ENCODE results near the gene GPR132.
"Not testable (repeated sequence)": the region's sequence is repeated elsewhere in the genome, so short reads cannot be mapped to it uniquely, and the experiment has no call there.

GPR132 gene

GRCh38 chr14:105059035-105059924, 6.0 kb downstream of the GPR132 start:
- DNase-seq: no peak

- DNase-seq: no peak
Measured at GRCh38 chr14:105058521-105059034, 6.7 kb downstream of the GPR132 start.

DNA sequence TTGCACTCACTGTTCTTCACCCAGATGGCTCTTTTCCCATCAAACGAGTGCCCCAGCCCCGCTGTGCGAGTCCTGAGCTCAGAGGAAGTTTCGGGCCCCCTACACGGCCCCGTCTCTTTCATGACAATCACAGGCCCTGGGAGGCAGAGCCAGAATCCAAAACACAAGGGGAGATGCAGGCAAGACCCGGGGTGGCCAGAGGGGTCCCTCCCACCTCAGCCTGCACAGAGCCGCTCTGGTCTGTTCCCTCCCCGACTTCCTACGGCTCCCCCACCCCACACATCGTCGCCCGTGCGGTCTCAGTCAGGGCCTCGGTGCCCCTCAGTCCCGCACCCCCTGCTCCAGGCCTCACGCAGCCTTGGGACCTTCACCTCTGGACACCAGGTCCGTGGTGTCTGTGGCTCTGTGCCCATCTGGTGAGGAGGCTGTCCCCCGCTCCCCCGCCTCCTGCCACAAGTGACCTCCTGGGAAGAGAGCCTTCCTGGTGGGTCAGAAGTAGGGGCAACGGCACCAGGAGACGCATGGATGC, 8.9 kb downstream of the GPR132 start:
- no peak for DNase-seq

DNA sequence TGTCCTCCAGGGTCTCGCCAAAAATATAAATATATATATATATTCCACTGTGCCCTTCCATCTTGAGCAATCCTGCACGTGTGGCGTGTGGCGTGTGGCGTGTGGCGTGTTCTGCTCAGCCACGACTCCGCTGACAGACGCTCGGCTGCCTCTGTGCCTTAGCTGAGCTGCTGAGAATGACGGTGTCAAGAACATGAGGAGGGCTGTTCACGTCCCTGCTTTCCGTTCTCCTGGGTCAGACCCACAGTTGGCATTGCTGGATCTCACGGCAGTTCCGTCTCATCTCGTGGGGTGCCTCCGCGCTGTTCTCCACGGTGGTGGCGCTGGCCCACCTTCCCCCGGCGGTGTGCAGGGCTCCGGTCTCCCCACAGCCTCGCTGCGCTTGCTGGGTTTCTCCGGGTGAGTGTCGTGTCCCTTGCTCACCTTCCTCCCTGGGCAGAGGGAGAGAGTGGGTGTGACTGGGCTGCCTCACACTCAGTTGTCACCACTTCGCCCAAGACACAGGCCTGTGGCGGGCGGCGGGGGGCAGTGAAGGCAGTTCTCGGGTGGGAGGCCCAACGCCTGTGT, 9.4 kb downstream of the GPR132 start:
- no peak for DNase-seq

GRCh38 chr14:105055334-105055733, 9.9 kb downstream of the GPR132 start:
- DNase-seq: no peak

DNA sequence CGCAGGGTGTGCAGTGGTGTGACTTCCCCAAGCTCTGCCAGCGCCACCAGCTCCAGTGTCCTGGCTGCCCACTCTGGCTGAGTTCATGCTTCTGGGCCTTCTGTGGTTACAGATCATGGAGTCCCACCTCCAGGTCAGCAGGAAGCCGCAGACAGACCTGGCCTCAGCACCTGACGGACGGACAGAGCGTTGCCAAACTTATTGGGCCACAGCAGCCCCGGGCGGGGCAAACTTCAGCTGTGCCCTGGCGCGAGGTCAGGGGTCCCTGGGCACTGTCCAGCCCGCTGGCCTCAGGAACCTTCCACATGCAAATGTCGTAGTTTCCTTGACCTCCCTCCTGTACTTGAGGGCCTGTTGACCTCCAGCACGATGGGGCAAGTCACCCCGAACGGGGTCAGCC, 11.2 kb downstream of the GPR132 start:
- no peak for DNase-seq

- DNase-seq: no peak
Measured at GRCh38 chr14:105053421-105053820, 11.8 kb downstream of the GPR132 start.

DNA sequence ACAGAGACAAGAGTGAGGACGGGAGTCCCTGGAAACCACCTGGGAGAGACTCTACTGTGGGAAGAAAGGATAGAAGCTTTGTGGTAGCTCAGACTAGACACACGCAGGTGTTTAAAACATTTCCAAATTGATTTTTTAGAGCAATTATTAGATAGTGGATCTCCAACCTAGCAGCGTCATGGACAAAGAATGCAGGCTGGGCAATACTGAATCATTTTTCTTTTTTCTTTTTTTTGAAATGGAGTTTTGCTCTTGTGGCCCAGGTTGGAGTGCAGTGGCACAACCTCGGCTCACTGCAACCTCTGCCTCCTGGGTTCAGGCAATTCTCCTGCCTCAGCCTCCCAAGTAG, 13.1 kb downstream of the GPR132 start:
- DNase-seq: no peak

DNA sequence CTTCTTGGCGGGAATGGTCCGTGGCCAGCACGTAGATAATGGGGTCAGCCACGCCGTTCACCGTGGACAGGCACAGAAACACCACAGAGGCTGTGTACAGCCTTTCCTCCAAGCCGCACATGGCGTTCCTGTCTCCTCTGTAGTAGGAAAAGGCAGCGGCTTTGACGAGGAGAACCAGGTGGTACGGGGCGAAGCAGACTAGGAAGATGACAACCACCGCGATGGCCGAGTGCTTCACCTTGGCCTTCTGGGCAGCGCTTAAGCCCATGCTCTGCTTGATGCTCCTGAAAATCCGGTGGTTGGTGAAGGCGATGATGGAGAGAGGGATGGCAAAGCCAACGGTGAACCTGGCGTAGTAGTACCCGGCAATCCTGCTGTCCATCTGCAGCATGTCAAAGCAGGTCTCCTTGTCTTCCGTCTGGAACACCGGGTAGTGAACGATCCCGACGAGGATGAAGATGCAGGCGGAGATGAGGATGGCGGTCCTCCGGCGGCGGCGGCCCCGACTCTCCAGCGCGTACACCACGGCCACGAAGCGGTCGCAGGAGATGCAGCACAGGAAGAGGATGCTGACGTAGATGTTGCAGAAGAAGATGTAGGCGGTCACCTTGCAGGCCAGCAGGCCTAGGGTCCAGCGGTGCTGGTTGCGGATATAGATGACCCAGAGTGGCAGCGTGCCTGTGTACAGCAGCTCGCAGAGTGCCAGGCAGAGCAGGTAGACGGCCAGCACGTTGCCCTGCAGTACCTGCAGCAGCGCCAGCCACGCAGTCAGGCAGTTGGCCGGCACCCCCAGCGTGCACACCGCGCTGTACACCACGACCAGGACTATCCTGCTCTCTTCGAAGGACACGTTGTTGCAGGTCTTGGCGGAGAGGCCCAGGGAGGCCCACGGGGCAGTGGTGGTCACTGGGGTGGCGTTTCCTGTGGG, 13.8 kb downstream of the GPR132 start:
- DNase-seq: no peak

DNA sequence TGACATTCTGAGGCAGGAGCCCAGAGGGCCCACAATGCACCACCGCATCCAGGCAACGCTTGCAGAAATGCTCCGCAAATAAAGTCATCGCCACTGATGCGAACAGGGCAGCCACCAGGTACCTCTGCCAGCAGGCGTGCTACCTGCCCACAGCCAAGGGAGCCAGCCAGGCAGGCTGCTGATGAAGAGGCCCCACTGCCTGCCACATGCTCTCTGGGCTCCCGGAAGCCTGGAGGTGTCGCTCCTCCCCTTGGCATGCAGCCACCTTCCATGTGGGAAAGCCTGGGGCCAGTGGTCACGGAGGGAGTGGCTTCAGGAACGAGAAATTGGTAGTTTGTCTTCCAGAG, 14.7 kb downstream of the GPR132 start:
- peak; percentile 46 to 87 (median 75) for DNase-seq

DNA sequence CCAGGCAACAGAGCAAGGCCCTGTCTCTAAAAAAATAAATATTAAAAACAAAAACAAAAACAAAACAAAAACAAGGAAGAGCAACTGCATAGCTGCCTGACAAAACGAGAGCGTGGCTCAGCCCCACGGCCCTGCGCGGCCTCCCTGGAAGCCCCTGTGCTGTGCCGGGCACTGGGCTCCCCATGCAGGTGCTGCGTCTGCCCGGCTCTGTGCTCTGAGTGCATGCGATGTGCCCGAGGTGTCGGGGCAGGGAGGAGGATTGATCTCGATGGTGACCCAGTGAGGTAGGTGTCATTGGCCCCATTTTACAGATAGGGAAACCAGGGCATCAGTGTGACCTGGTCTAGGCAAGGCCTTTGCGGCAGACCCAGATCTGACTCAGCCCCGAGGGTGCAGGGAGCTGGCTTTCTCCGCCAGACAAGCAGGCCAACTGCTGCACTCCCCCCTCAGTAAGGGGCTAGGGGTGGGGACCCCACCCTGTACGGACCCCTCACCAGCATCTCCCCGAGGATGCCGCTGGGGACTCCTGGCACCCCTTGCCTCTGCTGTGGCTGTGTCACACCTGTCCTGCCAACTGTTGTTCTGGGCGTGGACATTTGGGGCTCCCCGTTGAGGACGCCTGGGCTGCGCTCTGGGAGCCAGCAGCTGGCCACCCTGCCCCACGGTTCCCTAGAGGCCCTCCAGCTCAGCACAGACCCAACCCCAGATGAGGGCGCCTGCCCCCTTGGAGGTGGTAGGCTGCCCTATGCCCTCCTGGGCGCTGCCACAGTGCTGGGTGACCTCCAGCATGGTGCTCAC, 15.3 kb downstream of the GPR132 start:
- DNase-seq: no peak

DNA sequence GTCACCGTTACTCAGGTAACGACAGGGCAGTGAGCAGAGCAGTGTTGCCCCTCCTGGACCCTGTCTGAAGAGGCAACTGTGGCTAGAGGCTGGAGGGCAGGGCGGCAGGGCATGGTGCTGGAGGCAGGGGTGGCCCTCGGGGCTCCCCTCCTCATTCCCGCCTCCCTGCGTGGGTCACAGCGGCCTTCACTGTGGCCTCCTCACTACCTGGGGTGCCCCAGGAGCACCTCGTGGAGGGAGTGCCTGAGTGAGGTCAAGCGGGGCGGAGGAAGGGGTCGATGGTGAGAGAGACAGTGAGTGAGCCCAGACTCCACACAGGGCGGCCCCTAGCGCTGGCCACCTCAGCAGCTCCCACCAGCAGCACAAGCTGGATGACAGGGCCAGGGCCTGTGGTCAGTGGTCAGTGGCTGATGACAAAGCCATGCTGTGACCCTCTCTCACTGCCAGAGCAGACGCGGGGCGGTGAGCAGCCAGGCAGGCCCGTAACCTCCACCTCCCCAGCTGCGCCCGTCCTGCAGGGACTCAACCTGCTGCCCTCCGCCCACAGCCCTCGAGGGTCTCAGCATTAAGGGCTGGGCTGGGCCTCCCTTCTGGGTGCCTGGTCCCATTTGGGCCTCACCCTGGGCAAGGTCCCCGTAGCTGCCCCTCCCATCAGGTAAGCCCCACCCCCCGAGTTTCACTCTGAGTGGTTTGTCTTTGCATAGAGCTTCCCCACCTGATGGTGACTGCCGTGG, 17.8 kb downstream of the GPR132 start:
- DNase-seq: no peak

DNA sequence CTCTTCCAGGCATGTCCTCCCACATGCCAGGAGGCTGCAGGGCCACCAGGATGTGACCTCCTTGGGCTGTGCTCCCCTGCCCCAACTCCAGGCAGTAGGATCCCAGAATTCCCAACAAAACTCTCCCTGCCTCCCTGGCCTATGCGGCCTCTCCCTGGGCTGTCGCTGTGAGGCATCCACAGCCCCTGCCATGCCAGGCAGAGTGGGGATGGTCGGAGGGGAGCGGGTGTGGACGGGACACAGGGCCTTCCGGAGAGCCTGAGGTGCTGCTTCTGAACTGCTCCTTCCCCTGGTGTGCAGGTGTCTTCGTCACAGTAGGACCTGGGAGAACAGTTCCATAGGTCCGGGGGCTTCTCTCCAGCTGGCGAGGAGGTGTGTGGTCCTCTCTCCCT, 18.3 kb downstream of the GPR132 start:
- DNase-seq: no peak

DNA sequence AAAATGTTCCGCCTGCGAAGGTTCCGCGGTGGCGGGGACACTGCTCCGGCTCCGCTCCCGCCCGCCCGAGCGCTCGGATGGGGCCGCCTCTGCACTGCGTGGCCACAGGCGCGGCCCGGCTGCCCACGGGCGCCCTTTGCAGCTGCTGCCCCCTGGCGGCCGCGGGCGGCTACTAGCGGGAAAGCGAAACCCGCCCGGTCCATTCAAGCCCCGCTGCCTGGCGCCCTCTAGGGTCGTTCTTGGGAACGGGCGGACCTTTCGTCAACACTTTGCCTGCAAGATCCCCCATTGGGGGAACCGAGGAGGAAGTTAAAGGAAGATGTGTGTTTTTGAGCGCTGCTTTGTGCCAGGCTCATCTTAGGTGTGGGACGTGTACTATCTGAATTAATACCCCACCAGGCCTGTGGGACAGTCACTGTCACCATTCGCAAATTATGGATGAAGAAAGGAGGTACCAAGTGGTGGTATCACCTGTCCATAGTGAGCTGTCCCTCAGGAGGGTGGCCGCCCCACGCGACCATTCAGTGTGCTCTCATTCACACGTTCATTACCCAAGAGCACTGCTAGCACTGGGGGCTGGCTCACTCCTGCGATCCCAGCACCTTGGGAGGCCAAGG, 19.4 kb downstream of the GPR132 start:
- DNase-seq: peak; percentile 88 to 92 (median 91)

GRCh38 chr14:105043641-105044040, 21.6 kb downstream of the GPR132 start:
- DNase-seq: no peak

- no peak for DNase-seq
Measured at GRCh38 chr14:105042813-105043212, 22.4 kb downstream of the GPR132 start.

DNA sequence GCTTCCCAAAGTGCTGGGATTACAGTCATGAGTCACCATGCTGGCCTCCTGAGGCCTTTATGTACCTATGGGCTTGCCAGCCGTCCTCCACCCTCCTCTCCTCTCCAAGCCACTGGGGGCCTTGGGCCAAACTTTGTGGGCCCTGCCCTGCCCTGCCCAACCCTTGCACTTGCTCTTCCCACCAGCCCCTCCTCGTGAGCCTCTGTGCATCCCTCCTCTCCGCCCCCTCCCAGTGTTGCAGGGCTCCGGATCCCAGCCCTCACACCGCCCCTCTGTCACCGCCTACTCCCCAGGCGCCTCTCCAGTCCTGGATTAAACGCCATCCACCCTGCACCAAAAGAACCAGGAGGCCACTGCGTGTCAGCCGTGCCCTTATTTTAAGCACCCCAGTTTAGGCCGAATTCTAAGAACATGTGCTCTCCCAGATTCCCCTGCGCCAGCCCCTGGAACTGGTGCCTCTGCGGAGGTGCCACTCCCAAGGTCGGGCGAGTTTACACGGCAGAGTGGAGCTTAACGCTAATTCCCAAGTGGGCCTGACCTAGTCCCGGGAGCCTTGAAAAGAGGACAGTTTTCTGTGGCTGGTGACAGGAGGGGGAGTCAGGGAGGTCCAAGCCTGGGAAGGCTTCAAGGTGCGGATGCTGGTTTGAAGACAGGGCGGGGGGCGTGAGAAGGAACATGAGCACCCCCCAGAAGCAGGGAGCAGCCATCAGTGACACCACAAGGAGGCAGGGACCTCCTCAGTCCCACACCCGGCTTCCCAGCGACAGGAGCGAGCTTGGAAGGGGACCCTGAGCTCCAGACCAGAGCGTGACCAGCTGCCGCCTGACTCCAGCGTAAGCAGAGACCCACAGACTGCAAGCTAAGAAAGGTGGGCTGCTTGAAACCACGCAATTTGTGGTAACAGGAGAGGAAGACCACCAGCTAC, 23.1 kb downstream of the GPR132 start:
- no peak for DNase-seq

- no peak for DNase-seq
Measured at GRCh38 chr14:105039458-105040205, 25.6 kb downstream of the GPR132 start.

DNA sequence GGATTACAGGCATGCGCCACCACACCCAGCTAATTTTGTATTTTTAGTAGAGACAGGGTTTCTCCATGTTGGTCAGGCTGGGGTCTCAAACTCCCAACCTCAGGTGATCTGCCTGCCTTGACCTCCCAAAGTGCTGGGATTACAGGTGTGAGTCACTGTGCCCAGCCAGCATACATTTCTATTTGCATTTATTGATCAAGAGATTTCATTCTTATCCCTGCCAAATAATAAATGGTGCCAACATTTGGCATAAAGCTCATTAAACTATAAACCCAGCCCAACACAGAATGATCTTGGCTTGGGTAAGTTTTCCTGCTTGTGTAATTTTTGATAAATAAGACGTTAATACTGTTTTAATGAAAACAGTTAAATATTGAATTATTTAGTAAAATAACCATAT, 29.6 kb downstream of the GPR132 start:
- DNase-seq: not testable (repeated sequence)
